Cardiac muscle cell (in vitro differentiated cells and primary cell): Measurements from ENCODE around the gene SYPL1. TPM values are rescaled to one million over a fixed set of nuclear protein-coding genes. Genes with fewer than 3 reads are reported as not detected.

Source experiments
- DNase-seq, 2 donors: peaks; one replicate each; pipeline versions ENCODE4 v3.0.0 to v3.0.0-alpha.2; 2010 to 2017; ENCODE audit warnings: low read depth in 1 of 2, low spot score in 1 of 2
- H3K27ac ChIP-seq: fragments of 200-600 bp; sonication (generic); 2 replicates; pipeline ENCODE4 v1.5.1; 2016
- H3K27me3 ChIP-seq: fragments of 200-600 bp; sonication (generic); 2 replicates; pipeline ENCODE4 v1.6.0; 2016; ENCODE audit warnings: control low read depth
- H3K36me3 ChIP-seq: fragments of 200-600 bp; sonication (generic); 2 replicates; pipeline ENCODE4 v1.5.1; 2016; ENCODE audit warnings: control low read depth
- H3K4me1 ChIP-seq: fragments of 200-600 bp; sonication (generic); 2 replicates; pipeline ENCODE4 v1.8.1; 2017; ENCODE audit warnings: low read depth, mild to moderate bottlenecking, mixed run types
- H3K4me3 ChIP-seq: fragments of 200-600 bp; sonication (generic); 2 replicates; pipeline ENCODE4 v1.5.1; 2016; ENCODE audit warnings: mild to moderate bottlenecking
- H3K9me3 ChIP-seq: fragments of 200-600 bp; sonication (generic); 2 replicates; pipeline ENCODE4 v1.5.1; 2017; ENCODE audit warnings: low read depth, mild to moderate bottlenecking, control low read depth
- polyA plus RNA-seq: library from polyadenylated mRNA; unstranded; fragments of >200 nt; fragmentation: Nextera tagmentation; extraction: Ambion mirVana; gene quantifications from 2 replicates; pipeline ENCODE4 v1.2.1, GENCODE V29; 2016
- total RNA-seq: library from RNA; depleted of rRNA; stranded (reverse); fragments of >200 nt; gene quantifications from 2 replicates; pipeline ENCODE4 v1.2.3, GENCODE V29; 2016
- TF ChIP-seq, protein P1 (sequence below): IDR thresholded peaks from 2 replicates; pipeline ENCODE4 v1.5.1; 2012; ENCODE audit warnings: low read depth, mild to moderate bottlenecking, low read length

SYPL1 gene
- total and polyA plus RNA-seq, 2 experiments from 2014 or later, result 37.8 to 80.9 TPM

GRCh38 chr7:106104721-106105260 is 7.3 kb downstream of the SYPL1 start:
- Histone ChIP-seq H3K27ac (no peak overlapping the region), H3K36me3 (no peaks in the 10 kb centered on the region), H3K27me3 (no peaks in the 10 kb centered on the region), H3K9me3 (no peaks in the 10 kb centered on the region), H3K4me1 (peaks cover 29% of the 10 kb centered on the region), H3K4me3 (no peak overlapping the region)
- TF ChIP-seq, protein P1, sequence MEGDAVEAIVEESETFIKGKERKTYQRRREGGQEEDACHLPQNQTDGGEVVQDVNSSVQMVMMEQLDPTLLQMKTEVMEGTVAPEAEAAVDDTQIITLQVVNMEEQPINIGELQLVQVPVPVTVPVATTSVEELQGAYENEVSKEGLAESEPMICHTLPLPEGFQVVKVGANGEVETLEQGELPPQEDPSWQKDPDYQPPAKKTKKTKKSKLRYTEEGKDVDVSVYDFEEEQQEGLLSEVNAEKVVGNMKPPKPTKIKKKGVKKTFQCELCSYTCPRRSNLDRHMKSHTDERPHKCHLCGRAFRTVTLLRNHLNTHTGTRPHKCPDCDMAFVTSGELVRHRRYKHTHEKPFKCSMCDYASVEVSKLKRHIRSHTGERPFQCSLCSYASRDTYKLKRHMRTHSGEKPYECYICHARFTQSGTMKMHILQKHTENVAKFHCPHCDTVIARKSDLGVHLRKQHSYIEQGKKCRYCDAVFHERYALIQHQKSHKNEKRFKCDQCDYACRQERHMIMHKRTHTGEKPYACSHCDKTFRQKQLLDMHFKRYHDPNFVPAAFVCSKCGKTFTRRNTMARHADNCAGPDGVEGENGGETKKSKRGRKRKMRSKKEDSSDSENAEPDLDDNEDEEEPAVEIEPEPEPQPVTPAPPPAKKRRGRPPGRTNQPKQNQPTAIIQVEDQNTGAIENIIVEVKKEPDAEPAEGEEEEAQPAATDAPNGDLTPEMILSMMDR, result no peak
- DNase-seq, result no peak

DNA sequence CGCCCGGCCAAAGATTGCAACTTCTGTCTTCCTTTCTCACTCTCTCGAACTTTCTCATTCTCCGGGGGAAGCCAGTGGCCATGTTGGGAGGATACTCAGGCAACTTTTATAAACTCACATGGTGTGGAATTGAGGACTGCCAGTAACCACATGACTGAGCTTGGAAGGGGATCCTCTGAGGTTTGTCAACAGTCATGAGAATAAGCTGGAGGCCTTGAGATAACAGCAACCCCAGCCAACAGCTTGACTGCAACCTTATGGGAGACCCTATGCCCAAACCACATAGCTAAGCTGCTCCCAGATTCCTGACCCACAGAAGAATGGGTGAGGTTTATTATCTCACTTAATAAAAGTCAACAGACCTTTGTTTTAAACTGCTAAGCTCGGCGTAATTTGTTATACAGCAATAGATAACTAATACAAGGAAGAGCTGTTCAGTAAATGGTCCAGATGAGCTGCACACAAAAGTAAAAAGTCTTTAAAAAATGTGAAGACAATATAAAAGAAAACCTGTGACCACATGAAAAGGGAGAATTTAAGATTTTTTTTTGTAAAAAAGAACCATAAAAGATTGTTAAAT is 9.6 kb downstream of the SYPL1 start:
- Histone ChIP-seq H3K4me3 (no peak overlapping the region), H3K27ac (peak overlapping the region; percentile 60), H3K9me3 (no peaks in the 10 kb centered on the region), H3K36me3 (peaks cover 7% of the 10 kb centered on the region), H3K27me3 (no peaks in the 10 kb centered on the region), H3K4me1 (peaks cover 17% of the 10 kb centered on the region)
- TF ChIP-seq, protein P1, result no peak
- peak in 1 of 2 donors; percentile 18 for DNase-seq

DNA sequence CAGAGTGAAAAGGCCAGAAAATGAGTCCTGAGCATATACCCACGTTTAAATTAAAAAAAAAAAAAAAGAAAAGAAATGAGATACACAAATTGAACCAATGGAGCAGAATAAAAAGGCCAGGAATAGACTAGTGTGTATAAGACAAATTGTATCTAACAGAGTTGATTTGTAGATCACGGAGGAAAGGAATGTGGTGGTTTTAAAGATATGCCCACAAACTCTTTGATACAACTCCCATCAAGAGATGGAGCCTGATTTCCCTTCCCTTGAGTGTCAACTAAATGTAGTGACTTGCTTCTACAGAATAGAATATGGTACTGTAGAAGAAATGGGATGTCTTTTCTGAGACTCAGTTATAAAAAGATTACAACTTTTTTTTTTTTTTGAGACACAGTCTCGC is 10.4 kb downstream of the SYPL1 start:
- peaks cover 13% of the 10 kb centered on the region for H3K36me3 ChIP-seq
- peaks cover 17% of the 10 kb centered on the region for H3K4me1 ChIP-seq
- peak overlapping the region; percentile 78 for H3K27ac ChIP-seq
- DNase-seq, result no peak
- no peaks in the 10 kb centered on the region for H3K27me3 ChIP-seq
- H3K9me3 ChIP-seq, result no peaks in the 10 kb centered on the region
- TF ChIP-seq, protein P1, result no peak
- no peak overlapping the region for H3K4me3 ChIP-seq

- peak in 1 of 2 donors; percentile 20 for DNase-seq
- Histone ChIP-seq H3K4me3 (no peak overlapping the region), H3K9me3 (no peaks in the 10 kb centered on the region), H3K27ac (peak overlapping the region; percentile 78), H3K36me3 (peaks cover 20% of the 10 kb centered on the region), H3K27me3 (no peaks in the 10 kb centered on the region), H3K4me1 (peaks cover 17% of the 10 kb centered on the region)
- TF ChIP-seq, protein P1, result no peak
These were observed 11.1 kb downstream of the SYPL1 start for GRCh38 chr7:106100863-106101629.

DNA sequence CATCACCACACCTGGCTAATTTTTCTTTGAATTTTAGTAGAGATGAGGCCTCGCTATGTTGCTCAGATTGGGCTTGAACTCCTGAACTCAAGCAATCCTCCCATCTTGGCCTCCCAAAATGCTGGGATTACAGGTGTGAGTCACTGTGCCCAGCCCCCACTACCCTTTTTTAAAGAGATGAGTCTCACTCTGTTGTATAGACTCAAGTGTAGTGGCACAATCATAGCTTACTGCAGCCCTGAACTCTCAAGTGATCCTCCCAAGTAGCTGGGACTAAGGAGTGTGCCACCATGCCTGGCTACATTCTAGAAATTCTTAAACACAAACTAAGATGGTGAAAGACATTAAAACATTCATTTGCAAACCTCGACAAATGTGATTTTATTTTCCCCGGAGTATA is 12.6 kb downstream of the SYPL1 start:
- DNase-seq, result no peak
- Histone ChIP-seq H3K27ac (peak overlapping the region; percentile 78), H3K4me1 (peaks cover 17% of the 10 kb centered on the region), H3K4me3 (no peak overlapping the region), H3K27me3 (no peaks in the 10 kb centered on the region), H3K9me3 (no peaks in the 10 kb centered on the region), H3K36me3 (peaks cover 23% of the 10 kb centered on the region)
- TF ChIP-seq, protein P1, result no peak
